ENCODE measurements around the gene CDRT4.

DNA sequence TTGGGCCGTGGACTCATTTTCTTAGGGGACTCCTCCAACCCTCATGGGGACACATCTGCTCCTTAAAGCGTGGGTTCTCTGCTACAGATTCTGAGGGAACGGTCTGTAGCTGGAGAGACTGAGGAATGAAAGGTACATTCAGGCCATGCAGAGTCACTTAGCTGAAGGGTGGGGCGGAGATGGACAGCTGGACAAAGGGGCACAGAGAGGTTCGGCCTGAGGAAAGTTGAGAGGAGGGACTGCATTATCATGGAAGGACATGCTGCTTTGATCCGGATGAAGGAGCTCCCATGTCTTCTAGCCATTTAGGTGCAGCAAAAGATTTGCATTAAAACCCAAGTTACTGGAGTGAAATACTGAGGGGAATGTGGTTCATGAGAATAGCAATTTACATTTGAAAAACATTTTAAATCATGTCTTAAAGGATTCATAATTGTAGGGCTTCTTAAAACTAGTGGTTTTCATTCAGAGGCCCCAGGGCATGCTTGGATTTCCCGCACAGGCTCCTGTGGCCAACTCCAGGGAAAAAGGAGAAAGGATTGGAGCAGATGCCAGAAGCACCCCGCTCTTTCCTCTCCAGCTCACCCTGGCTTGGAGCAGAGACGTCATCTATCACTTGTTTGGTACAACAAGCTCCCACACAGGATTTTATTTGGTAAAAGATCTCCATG lies 54.2 kb downstream of the CDRT4 start:
- TF ChIP-seq RAD21 (conservative IDR thresholded peaks at IDR 0.05 in 1 of 2, IDR thresholded peaks at IDR 0.05 in 1 of 2) = no peak
- TF ChIP-seq SMC3 (IDR thresholded peaks at IDR 0.05) = no peak
- TF ChIP-seq, protein P1, sequence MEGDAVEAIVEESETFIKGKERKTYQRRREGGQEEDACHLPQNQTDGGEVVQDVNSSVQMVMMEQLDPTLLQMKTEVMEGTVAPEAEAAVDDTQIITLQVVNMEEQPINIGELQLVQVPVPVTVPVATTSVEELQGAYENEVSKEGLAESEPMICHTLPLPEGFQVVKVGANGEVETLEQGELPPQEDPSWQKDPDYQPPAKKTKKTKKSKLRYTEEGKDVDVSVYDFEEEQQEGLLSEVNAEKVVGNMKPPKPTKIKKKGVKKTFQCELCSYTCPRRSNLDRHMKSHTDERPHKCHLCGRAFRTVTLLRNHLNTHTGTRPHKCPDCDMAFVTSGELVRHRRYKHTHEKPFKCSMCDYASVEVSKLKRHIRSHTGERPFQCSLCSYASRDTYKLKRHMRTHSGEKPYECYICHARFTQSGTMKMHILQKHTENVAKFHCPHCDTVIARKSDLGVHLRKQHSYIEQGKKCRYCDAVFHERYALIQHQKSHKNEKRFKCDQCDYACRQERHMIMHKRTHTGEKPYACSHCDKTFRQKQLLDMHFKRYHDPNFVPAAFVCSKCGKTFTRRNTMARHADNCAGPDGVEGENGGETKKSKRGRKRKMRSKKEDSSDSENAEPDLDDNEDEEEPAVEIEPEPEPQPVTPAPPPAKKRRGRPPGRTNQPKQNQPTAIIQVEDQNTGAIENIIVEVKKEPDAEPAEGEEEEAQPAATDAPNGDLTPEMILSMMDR (IDR thresholded peaks at IDR 0.05) = no peak
- TF ChIP-seq POLR2A (IDR thresholded peaks at IDR 0.05; ENCODE audit: low read length) = no peak
- TF ChIP-seq, protein P2, sequence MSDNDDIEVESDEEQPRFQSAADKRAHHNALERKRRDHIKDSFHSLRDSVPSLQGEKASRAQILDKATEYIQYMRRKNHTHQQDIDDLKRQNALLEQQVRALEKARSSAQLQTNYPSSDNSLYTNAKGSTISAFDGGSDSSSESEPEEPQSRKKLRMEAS (IDR thresholded peaks at IDR 0.05) = no peak
- TF ChIP-seq RCOR1 (IDR thresholded peaks at IDR 0.05; ENCODE audit: low read depth, low read length) = no peak
- TF ChIP-seq EP300 (IDR thresholded peaks at IDR 0.05) = no peak
- TF ChIP-seq RARB (CRISPR knock-in tag; IDR thresholded peaks at IDR 0.05) = no peak
- no peak for TF ChIP-seq CEBPB (IDR thresholded peaks at IDR 0.05)
- TF ChIP-seq NR3C1 (IDR thresholded peaks at IDR 0.05) = no peak

All from A549 (cell line).